ENCODE results near the gene IQGAP3. TPM values are rescaled to one million over a fixed set of nuclear protein-coding genes. Genes with fewer than 3 reads are reported as not detected.
A peak's percentile ranks its signal among the peaks of the same experiment; 100 is the strongest.

The IQGAP3 gene
- polyA plus RNA-seq, 1 donor, result 13.9 TPM

DNA sequence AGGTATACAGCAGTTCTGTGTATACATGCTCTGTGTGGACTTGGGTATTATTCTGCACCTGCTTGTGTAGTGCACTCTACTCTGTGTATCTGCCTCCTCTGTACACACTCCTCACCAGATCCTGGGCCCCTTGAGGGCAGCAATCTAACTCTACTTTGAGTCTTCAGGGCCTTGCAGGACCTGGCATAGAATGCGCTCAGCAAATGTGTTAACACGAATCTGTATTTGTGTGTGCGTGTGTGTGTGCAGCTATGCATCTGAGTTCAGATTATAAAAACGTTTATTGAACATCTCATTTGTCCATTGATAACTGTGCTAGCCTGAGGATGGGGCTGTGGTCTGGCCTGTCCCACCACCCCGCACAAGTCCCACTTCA is 67.9 kb downstream of the IQGAP3 start:
- Histone ChIP-seq H3K27me3 (ENCODE audit: control insufficient read depth, insufficient read depth, low read length) (no peaks in the 10 kb centered on the region), H3K4me3 (ENCODE audit: low read length) (peak overlapping the region; percentile 14), H3K4me1 (ENCODE audit: control insufficient read depth, insufficient read depth, low read length) (peaks cover 41% of the 10 kb centered on the region), H3K27ac (ENCODE audit: low read length) (peak overlapping the region; percentile 88), H3K9me3 (ENCODE audit: control insufficient read depth, low read depth, low read length) (no peaks in the 10 kb centered on the region), H3K36me3 (ENCODE audit: control insufficient read depth, insufficient read depth, low read length) (no peaks in the 10 kb centered on the region)
- DNase-seq, result peak; percentile 56 to 76
- WGBS (ENCODE audit: insufficient coverage, low lambda C conversion rate), result no CpG with 5 or more reads among the region's 5 CpGs

GRCh38 chr1:156503698-156504437 is 68.5 kb downstream of the IQGAP3 start:
- H3K9me3 ChIP-seq (ENCODE audit: control insufficient read depth, low read depth, low read length), result no peaks in the 10 kb centered on the region
- H3K27me3 ChIP-seq (ENCODE audit: control insufficient read depth, insufficient read depth, low read length), result no peaks in the 10 kb centered on the region
- peaks cover 45% of the 10 kb centered on the region for H3K4me1 ChIP-seq (ENCODE audit: control insufficient read depth, insufficient read depth, low read length)
- H3K4me3 ChIP-seq (ENCODE audit: low read length), result no peak overlapping the region
- peak overlapping the region; percentile 88 for H3K27ac ChIP-seq (ENCODE audit: low read length)
- no peak for DNase-seq
- H3K36me3 ChIP-seq (ENCODE audit: control insufficient read depth, insufficient read depth, low read length), result no peaks in the 10 kb centered on the region
- no CpG with 5 or more reads among the region's 5 CpGs for WGBS (ENCODE audit: insufficient coverage, low lambda C conversion rate)

DNA sequence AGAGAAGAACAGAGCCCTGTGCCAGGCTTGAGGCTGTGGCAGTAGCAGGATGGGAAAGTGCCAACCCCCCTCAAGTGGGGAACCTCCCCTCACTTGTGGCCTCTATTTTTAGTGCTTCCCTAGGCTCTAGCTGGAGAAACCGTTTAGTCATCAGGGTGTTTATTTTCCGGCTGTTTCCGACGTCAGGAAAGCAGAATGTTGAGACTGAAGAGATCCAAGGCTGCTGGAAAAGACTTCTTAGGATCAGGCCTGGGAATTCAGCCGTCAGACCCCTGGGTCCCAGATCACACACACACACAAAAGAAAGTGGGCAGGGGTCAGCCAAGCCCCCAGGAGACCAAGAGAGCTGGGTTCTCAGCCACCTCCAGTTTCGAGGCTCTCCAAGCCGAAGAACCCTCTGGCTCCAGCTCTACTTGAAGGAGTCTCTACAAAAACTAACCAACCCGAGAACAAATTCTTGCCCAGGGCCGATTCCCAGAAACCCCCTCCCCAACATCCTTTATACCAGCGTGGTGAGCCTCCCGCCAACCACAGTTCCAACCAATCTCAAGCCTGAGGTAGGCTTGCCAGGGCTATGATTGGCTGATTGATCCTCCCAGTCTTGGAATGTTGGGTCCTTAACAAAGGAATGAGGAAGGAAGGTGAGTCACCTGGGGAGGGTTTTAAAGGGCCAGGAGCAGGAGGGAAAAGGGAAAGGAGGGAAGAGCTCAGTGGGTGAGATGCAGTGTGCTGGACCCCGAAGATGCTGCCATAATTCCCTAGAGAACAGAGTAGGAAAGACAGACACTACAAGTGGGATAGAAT is 69.3 kb downstream of the IQGAP3 start:
- peak; percentile 85 to 91 for DNase-seq
- Histone ChIP-seq H3K27me3 (ENCODE audit: control insufficient read depth, insufficient read depth, low read length) (no peaks in the 10 kb centered on the region), H3K9me3 (ENCODE audit: control insufficient read depth, low read depth, low read length) (no peaks in the 10 kb centered on the region), H3K36me3 (ENCODE audit: control insufficient read depth, insufficient read depth, low read length) (no peaks in the 10 kb centered on the region), H3K4me1 (ENCODE audit: control insufficient read depth, insufficient read depth, low read length) (peaks cover 52% of the 10 kb centered on the region), H3K4me3 (ENCODE audit: low read length) (no peak overlapping the region), H3K27ac (ENCODE audit: low read length) (peak overlapping the region; percentile 88)
- 50% methylated on average over 1 of the region's 12 CpGs for WGBS (ENCODE audit: insufficient coverage, low lambda C conversion rate)

GRCh38 chr1:156502391-156502893 is 69.9 kb downstream of the IQGAP3 start:
- WGBS (ENCODE audit: insufficient coverage, low lambda C conversion rate), result no CpG with 5 or more reads among the region's 1 CpG
- Histone ChIP-seq H3K4me1 (ENCODE audit: control insufficient read depth, insufficient read depth, low read length) (peaks cover 59% of the 10 kb centered on the region), H3K36me3 (ENCODE audit: control insufficient read depth, insufficient read depth, low read length) (no peaks in the 10 kb centered on the region), H3K27me3 (ENCODE audit: control insufficient read depth, insufficient read depth, low read length) (no peaks in the 10 kb centered on the region), H3K9me3 (ENCODE audit: control insufficient read depth, low read depth, low read length) (no peaks in the 10 kb centered on the region), H3K4me3 (ENCODE audit: low read length) (no peak overlapping the region), H3K27ac (ENCODE audit: low read length) (peak overlapping the region; percentile 88)
- DNase-seq, result no peak

GRCh38 chr1:156500793-156501506 is 71.4 kb downstream of the IQGAP3 start:
- Histone ChIP-seq H3K36me3 (ENCODE audit: control insufficient read depth, insufficient read depth, low read length) (no peaks in the 10 kb centered on the region), H3K9me3 (ENCODE audit: control insufficient read depth, low read depth, low read length) (no peaks in the 10 kb centered on the region), H3K27me3 (ENCODE audit: control insufficient read depth, insufficient read depth, low read length) (no peaks in the 10 kb centered on the region), H3K27ac (ENCODE audit: low read length) (peak overlapping the region; percentile 89), H3K4me1 (ENCODE audit: control insufficient read depth, insufficient read depth, low read length) (peaks cover 69% of the 10 kb centered on the region), H3K4me3 (ENCODE audit: low read length) (peak overlapping the region; percentile 96)
- DNase-seq, result peak; percentile 95 to 98
- no CpG with 5 or more reads among the region's 57 CpGs for WGBS (ENCODE audit: insufficient coverage, low lambda C conversion rate)

DNA sequence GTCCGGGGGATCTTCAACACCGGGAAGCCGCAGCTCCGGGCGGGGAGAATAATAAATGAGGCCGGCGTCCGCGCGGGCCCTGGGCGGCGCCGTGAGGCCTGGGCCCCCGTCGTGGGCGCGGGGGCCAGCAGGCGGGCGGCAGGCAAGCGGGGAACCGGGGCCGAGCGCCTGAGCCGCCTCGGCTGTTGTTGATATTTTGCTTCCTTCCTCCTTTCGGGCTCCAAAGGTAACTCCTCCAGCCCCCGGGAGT is 71.9 kb downstream of the IQGAP3 start, which contains the start of gene MEF2D:
TSS of gene MEF2D (minus strand) at position 233 of the 250 bp plus-strand sequence. CDS start 17,483 bp downstream, outside the sequence.
- no peaks in the 10 kb centered on the region for H3K9me3 ChIP-seq (ENCODE audit: control insufficient read depth, low read depth, low read length)
- peaks cover 2% of the 10 kb centered on the region for H3K36me3 ChIP-seq (ENCODE audit: control insufficient read depth, insufficient read depth, low read length)
- peaks cover 64% of the 10 kb centered on the region for H3K4me1 ChIP-seq (ENCODE audit: control insufficient read depth, insufficient read depth, low read length)
- peak within 1 kb of the TSS; percentile 96 for H3K4me3 ChIP-seq (ENCODE audit: low read length)
- WGBS (ENCODE audit: insufficient coverage, low lambda C conversion rate), result no CpG with 5 or more reads among the region's 27 CpGs
- DNase-seq, result no peak
- H3K27me3 ChIP-seq (ENCODE audit: control insufficient read depth, insufficient read depth, low read length), result no peaks in the 10 kb centered on the region
- peak within 1 kb of the TSS; percentile 89 for H3K27ac ChIP-seq (ENCODE audit: low read length)

DNA sequence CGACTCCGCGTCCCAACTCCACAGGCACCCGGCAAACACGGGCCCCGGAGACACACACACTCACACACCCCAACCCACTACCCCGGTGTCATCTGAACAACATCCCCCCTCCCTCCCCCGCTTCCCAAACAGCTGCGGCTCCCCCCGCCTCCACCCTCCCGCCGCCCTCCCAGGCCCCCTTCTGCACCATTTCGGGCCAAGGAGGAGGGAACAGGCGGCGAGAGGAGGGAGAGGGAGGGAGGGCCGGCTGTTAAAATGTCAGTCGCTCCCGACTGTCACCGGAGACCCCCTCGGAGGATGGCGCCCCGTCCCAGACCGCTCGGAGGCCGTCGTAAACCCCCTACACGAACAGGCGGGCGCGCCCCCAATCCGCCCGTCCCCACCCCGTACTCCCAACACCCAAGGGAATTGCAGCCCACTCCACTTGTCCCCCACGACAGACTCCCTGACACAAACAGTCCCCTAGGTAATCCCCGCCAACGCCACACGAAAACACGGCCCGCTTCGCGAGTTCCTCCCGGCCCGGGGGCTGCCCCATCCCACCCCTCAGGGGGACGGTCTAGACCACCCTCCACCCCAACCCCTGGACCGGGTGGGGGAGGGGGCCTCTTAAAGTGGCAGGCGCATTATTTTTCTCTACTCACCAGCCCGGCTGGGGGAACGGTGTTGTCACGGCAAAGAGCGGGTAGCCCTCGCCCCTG is 72.4 kb downstream of the IQGAP3 start:
- peak overlapping the region; percentile 96 for H3K4me3 ChIP-seq (ENCODE audit: low read length)
- peak in 1 of 2 donors; percentile 53 for DNase-seq
- H3K36me3 ChIP-seq (ENCODE audit: control insufficient read depth, insufficient read depth, low read length), result peaks cover 4% of the 10 kb centered on the region
- no CpG with 5 or more reads among the region's 51 CpGs for WGBS (ENCODE audit: insufficient coverage, low lambda C conversion rate)
- H3K9me3 ChIP-seq (ENCODE audit: control insufficient read depth, low read depth, low read length), result no peaks in the 10 kb centered on the region
- H3K27me3 ChIP-seq (ENCODE audit: control insufficient read depth, insufficient read depth, low read length), result no peaks in the 10 kb centered on the region
- peak overlapping the region; percentile 89 for H3K27ac ChIP-seq (ENCODE audit: low read length)
- H3K4me1 ChIP-seq (ENCODE audit: control insufficient read depth, insufficient read depth, low read length), result peaks cover 63% of the 10 kb centered on the region

- H3K36me3 ChIP-seq (ENCODE audit: control insufficient read depth, insufficient read depth, low read length), result peaks cover 7% of the 10 kb centered on the region
- H3K27me3 ChIP-seq (ENCODE audit: control insufficient read depth, insufficient read depth, low read length), result no peaks in the 10 kb centered on the region
- no peaks in the 10 kb centered on the region for H3K9me3 ChIP-seq (ENCODE audit: control insufficient read depth, low read depth, low read length)
- H3K27ac ChIP-seq (ENCODE audit: low read length), result peak overlapping the region; percentile 57
- H3K4me1 ChIP-seq (ENCODE audit: control insufficient read depth, insufficient read depth, low read length), result peaks cover 64% of the 10 kb centered on the region
- DNase-seq, result peak in 1 of 2 donors; percentile 54
- peak overlapping the region; percentile 96 for H3K4me3 ChIP-seq (ENCODE audit: low read length)
- WGBS (ENCODE audit: insufficient coverage, low lambda C conversion rate), result no CpG with 5 or more reads among the region's 14 CpGs
Measured at GRCh38 chr1:156499194-156499841, 73.0 kb downstream of the IQGAP3 start.

- Histone ChIP-seq H3K4me3 (ENCODE audit: low read length) (peak overlapping the region; percentile 96), H3K27ac (ENCODE audit: low read length) (peak overlapping the region; percentile 57), H3K9me3 (ENCODE audit: control insufficient read depth, low read depth, low read length) (no peaks in the 10 kb centered on the region), H3K4me1 (ENCODE audit: control insufficient read depth, insufficient read depth, low read length) (peaks cover 64% of the 10 kb centered on the region), H3K27me3 (ENCODE audit: control insufficient read depth, insufficient read depth, low read length) (no peaks in the 10 kb centered on the region), H3K36me3 (ENCODE audit: control insufficient read depth, insufficient read depth, low read length) (peaks cover 10% of the 10 kb centered on the region)
- peak in 1 of 2 donors; percentile 48 for DNase-seq
- no CpG with 5 or more reads among the region's 12 CpGs for WGBS (ENCODE audit: insufficient coverage, low lambda C conversion rate)
Measured at GRCh38 chr1:156498432-156499193, 73.8 kb downstream of the IQGAP3 start.

Data from large intestine (tissue), 3 donors.